ENCODE measurements around the gene BPIFA3. TPM values are rescaled to one million over a fixed set of nuclear protein-coding genes. Genes with fewer than 3 reads are reported as not detected.

The BPIFA3 gene
- total and polyA plus RNA-seq, 2 experiments from 2014 or later, result not detected

GRCh38 chr20:33272155-33272873, 55.2 kb downstream of the BPIFA3 start:
- no peaks in the 10 kb centered on the region for H3F3A ChIP-seq (replicated peaks; ENCODE audit: low read depth)
- H3K4me3 Mint-ChIP-seq, result no peak overlapping the region
- H3K79me2 ChIP-seq (replicated peaks; ENCODE audit: insufficient read depth), result no peaks in the 10 kb centered on the region
- no peak overlapping the region for H3K27ac ChIP-seq (ENCODE audit: low read depth)
- H3K4me2 ChIP-seq, result no peak overlapping the region
- no peak overlapping the region for H3K4me3 ChIP-seq
- no peaks in the 10 kb centered on the region for H3K36me3 Mint-ChIP-seq (ENCODE audit: low read depth)
- DNase-seq (ENCODE audit: low spot score) (no peak), ATAC-seq (no peak)
- TF ChIP-seq NANOG (IDR thresholded peaks at IDR 0.05; ENCODE audit: borderline replicate concordance) (no peak), EZH2phosphoT487 (IDR thresholded peaks at IDR 0.05; ENCODE audit: unreplicated experiment) (no peak), STAT1 (IDR thresholded peaks at IDR 0.05; ENCODE audit: unreplicated experiment) (no peak), JUNB (IDR thresholded peaks at IDR 0.05; ENCODE audit: unreplicated experiment) (no peak), REST (IDR thresholded peaks at IDR 0.05; ENCODE audit: unreplicated experiment) (no peak), POLR2AphosphoS5 (IDR thresholded peaks at IDR 0.05; ENCODE audit: low read depth) (no peak), ZNF114 (CRISPR knock-in tag; IDR thresholded peaks at IDR 0.05) (no peak), CREB1 (CRISPR knock-in tag; IDR thresholded peaks at IDR 0.05; ENCODE audit: low read depth) (no peak), ZNF331 (CRISPR knock-in tag; IDR thresholded peaks at IDR 0.05; ENCODE audit: low read depth) (no peak)
- TF ChIP-seq, protein P1, sequence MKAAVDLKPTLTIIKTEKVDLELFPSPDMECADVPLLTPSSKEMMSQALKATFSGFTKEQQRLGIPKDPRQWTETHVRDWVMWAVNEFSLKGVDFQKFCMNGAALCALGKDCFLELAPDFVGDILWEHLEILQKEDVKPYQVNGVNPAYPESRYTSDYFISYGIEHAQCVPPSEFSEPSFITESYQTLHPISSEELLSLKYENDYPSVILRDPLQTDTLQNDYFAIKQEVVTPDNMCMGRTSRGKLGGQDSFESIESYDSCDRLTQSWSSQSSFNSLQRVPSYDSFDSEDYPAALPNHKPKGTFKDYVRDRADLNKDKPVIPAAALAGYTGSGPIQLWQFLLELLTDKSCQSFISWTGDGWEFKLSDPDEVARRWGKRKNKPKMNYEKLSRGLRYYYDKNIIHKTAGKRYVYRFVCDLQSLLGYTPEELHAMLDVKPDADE (IDR thresholded peaks at IDR 0.05), result no peak
- no peak overlapping the region for H3K27ac Mint-ChIP-seq
- H4K20me1 ChIP-seq (replicated peaks; ENCODE audit: insufficient read depth), result no peaks in the 10 kb centered on the region
- H2AFZ ChIP-seq, result no peak overlapping the region
- H3K36me3 ChIP-seq (ENCODE audit: insufficient read depth), result no peaks in the 10 kb centered on the region
- no peaks in the 10 kb centered on the region for H3K4me1 ChIP-seq (ENCODE audit: insufficient read depth)
- H3K9me2 ChIP-seq (ENCODE audit: insufficient read depth), result no peaks in the 10 kb centered on the region
- H3K9me3 Mint-ChIP-seq, result no peaks in the 10 kb centered on the region
- peaks cover 10% of the 10 kb centered on the region for H3K4me1 Mint-ChIP-seq
- H3K27me3 Mint-ChIP-seq (ENCODE audit: insufficient read depth, low read depth, poor library complexity), result peaks cover 12% of the 10 kb centered on the region
- H3K27me3 ChIP-seq (ENCODE audit: insufficient read depth), result no peaks in the 10 kb centered on the region

GRCh38 chr20:33273117-33273851, 56.1 kb downstream of the BPIFA3 start:
- no peak for ATAC-seq
- no peaks in the 10 kb centered on the region for H3K9me3 Mint-ChIP-seq
- H3K27ac Mint-ChIP-seq, result no peak overlapping the region
- H4K20me1 ChIP-seq (replicated peaks; ENCODE audit: insufficient read depth), result no peaks in the 10 kb centered on the region
- H3K27me3 ChIP-seq (ENCODE audit: insufficient read depth), result no peaks in the 10 kb centered on the region
- no peaks in the 10 kb centered on the region for H3F3A ChIP-seq (replicated peaks; ENCODE audit: low read depth)
- no peak overlapping the region for H3K4me2 ChIP-seq
- H3K9me2 ChIP-seq (ENCODE audit: insufficient read depth), result no peaks in the 10 kb centered on the region
- H3K4me3 Mint-ChIP-seq, result no peak overlapping the region
- H3K4me1 ChIP-seq (ENCODE audit: insufficient read depth), result 0 out of 2 replicates have a peak, but pooled peaks cover 8% of the 10 kb centered on the region
- H3K4me3 ChIP-seq, result no peak overlapping the region
- H2AFZ ChIP-seq, result no peak overlapping the region
- no peak overlapping the region for H3K27ac ChIP-seq (ENCODE audit: low read depth)
- peaks cover 19% of the 10 kb centered on the region for H3K4me1 Mint-ChIP-seq
- DNase-seq (ENCODE audit: low spot score), result no peak
- H3K36me3 ChIP-seq (ENCODE audit: insufficient read depth), result no peaks in the 10 kb centered on the region
- H3K36me3 Mint-ChIP-seq (ENCODE audit: low read depth), result no peaks in the 10 kb centered on the region
- no peaks in the 10 kb centered on the region for H3K79me2 ChIP-seq (replicated peaks; ENCODE audit: insufficient read depth)
- H3K27me3 Mint-ChIP-seq (ENCODE audit: insufficient read depth, low read depth, poor library complexity), result peaks cover 15% of the 10 kb centered on the region
- TF ChIP-seq, protein P1 (IDR thresholded peaks at IDR 0.05), result no peak
- TF ChIP-seq JUNB (IDR thresholded peaks at IDR 0.05; ENCODE audit: unreplicated experiment) (no peak), REST (IDR thresholded peaks at IDR 0.05; ENCODE audit: unreplicated experiment) (no peak)
